Panc1 (cell line): Measurements from ENCODE around the gene CTDP1. TPM values are rescaled to one million over a fixed set of nuclear protein-coding genes. Genes with fewer than 3 reads are reported as not detected.

ENCODE experiments used
- ATAC-seq: fragments of 200-7000 bp; cut with Tn5 transposase; 2 replicates; pipeline ENCODE4 v1.9.1; 2020; ENCODE audit warnings: mild to moderate bottlenecking, moderate library complexity
- BruUV-seq: library from RNA; stranded (reverse); fragments of 400-500 nt; replicated peaks from 2 replicates; lab custom pipeline; 2021; lab: Mats Ljungman, UMichigan
- CTCF ChIA-PET: fragments of 300-600 bp; sonication (Branson Sonifier 250); formaldehyde crosslinking; loops from one replicate; lab custom pipeline; 2022; ENCODE audit warnings: antibody characterized with exemption; lab: Charles Lee
- POLR2A ChIA-PET: fragments of 300-600 bp; sonication (Branson Sonifier 250); formaldehyde crosslinking; loops from one replicate; lab custom pipeline; 2022; ENCODE audit warnings: antibody characterized with exemption; lab: Charles Lee
- DNase-seq: peaks from one replicate; pipeline ENCODE4 v3.0.0-alpha.2; 2010; ENCODE audit warnings: low read depth, low spot score
- H3K27ac ChIP-seq: 2 replicates; pipeline ENCODE4 v1.5.1; 2011; ENCODE audit warnings: mild to moderate bottlenecking, low read length, inconsistent platforms
- H3K27me3 ChIP-seq: fragments of 200-500 bp; sonication (Bioruptor generic); 2 replicates; pipeline ENCODE4 v1.6.0; 2014; ENCODE audit warnings: low read length, inconsistent platforms; ENCODE audit not compliant: control insufficient read depth, insufficient read depth
- H3K36me3 ChIP-seq: fragments of 200-500 bp; sonication (Bioruptor generic); 2 replicates; pipeline ENCODE4 v1.5.1; 2014; ENCODE audit warnings: inconsistent platforms, mild to moderate bottlenecking, low read length, moderate library complexity; ENCODE audit not compliant: control insufficient read depth, insufficient read depth
- H3K4me1 ChIP-seq: 2 replicates; pipeline ENCODE4 v1.5.1; 2011; ENCODE audit warnings: inconsistent platforms, mild to moderate bottlenecking, low read length, moderate library complexity; ENCODE audit not compliant: control insufficient read depth, insufficient read depth
- H3K4me3 ChIP-seq, 2 experiments: 2 replicates each; pipeline ENCODE4 v1.5.1; 2011 to 2012; ENCODE audit warnings: low read depth in 2 of 2, low read length in 2 of 2, mild to moderate bottlenecking in 2 of 2, inconsistent platforms in 1 of 2, moderate library complexity in 1 of 2
- H3K9me3 ChIP-seq: fragments of 200-500 bp; sonication (Bioruptor generic); 2 replicates; pipeline ENCODE4 v1.5.1; 2014; ENCODE audit warnings: low read depth, mild to moderate bottlenecking, inconsistent platforms, low read length, moderate library complexity; ENCODE audit not compliant: control insufficient read depth, insufficient read depth
- POLR2AphosphoS5 ChIP-seq: IDR thresholded peaks from 2 replicates; pipeline ENCODE4 v1.6.1; 2012; ENCODE audit warnings: mild to moderate bottlenecking, low read depth, low read length, moderate library complexity
- SIN3A ChIP-seq: IDR thresholded peaks from 2 replicates; pipeline ENCODE4 v1.6.1; 2012; ENCODE audit warnings: low read depth, mild to moderate bottlenecking, low read length, moderate library complexity, borderline replicate concordance; ENCODE audit not compliant: insufficient read depth
- TCF7L2 ChIP-seq: IDR thresholded peaks from 2 replicates; pipeline ENCODE4 v1.6.1; 2011; ENCODE audit warnings: mild to moderate bottlenecking, low read depth, low read length, inconsistent platforms
- in situ Hi-C: cut with HindIII; loops from 2 replicates; pipeline ENCODE4 v1.10.0; 2016; ENCODE audit warnings: low sequenced_read_pairs, low pct_unique_long_range_greater_than_20kb
- intact Hi-C: fragments of 100-400 bp; cut with micrococcal nuclease; formaldehyde crosslinking; loops from one replicate; pipeline ENCODE4 v1.10.0; 2022; ENCODE audit not compliant: unreplicated experiment
- total RNA-seq: library from RNA; stranded (reverse); gene quantifications from one replicate; pipeline ENCODE4 v1.2.1, GENCODE V29; 2021; ENCODE audit not compliant: unreplicated experiment
- TF ChIP-seq, protein P1 (sequence below), 2 experiments: IDR thresholded peaks; 2 replicates each; pipeline ENCODE4 v1.6.1; 2011 to 2012; ENCODE audit warnings: low read depth in 2 of 2, control low read depth in 1 of 2, low read length in 1 of 2, mild to moderate bottlenecking in 1 of 2, moderate library complexity in 1 of 2; ENCODE audit not compliant: insufficient read depth in 1 of 2
- TF ChIP-seq, protein P2 (sequence below): fragments of 450-650 bp; IDR thresholded peaks from 2 replicates; pipeline ENCODE4 v1.5.1; 2017; ENCODE audit warnings: mild to moderate bottlenecking

The CTDP1 gene
- total RNA-seq, 1 experiment from 2014 or later = 52.8 TPM

DNA sequence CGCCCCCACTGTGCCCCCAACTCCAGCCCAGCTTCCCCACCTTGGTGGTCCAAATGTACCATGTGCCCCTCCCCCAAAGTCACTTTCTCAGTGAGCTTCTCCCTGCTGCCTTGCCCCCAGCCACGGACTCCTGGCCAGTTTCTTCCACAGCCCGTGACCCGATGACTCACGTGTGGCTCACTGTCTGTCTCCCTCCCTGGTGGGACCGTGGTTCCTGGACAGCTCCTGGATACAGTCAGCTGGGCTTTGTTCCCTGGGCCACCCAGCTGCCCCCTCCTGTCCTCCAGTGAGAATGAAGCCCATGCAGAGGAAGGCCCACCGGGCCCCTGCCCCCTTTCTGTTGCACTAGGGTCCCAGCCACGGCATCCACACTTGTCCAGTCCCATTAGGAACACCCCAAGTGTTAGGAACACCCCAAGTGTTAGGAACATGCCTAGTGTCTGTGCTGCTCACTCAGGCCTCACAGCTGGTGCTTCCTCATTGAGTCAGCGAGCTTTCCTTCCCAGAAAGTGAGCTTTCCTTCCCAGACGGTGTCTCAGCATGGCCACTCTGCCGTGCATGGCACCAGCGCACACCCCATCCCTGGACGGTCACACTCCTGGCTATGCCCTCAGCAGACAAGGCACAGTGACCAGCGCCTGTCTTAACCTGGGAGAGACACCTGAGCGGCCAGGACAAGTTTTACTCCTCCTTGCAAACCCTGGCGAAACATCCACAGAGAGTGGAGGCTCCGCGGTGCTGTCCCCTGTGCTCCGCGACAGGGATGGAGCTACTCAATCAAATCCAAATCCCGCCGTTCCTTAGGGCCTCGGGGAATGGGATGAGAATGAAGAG is 44.8 kb upstream of the CTDP1 start:
- in situ Hi-C loops = no loop called here
- Histone ChIP-seq H3K4me1 (no peaks in the 10 kb centered on the region), H3K9me3 (no peaks in the 10 kb centered on the region), H3K36me3 (no peaks in the 10 kb centered on the region), H3K27ac (no peak overlapping the region), H3K4me3 (no peak overlapping the region), H3K27me3 (no peaks in the 10 kb centered on the region)
- no TSS peak for BruUV-seq
- ChIA-PET CTCF (no interaction called here), POLR2A (no interaction called here)
- no peak for TF ChIP-seq TCF7L2
- TF ChIP-seq, protein P1, sequence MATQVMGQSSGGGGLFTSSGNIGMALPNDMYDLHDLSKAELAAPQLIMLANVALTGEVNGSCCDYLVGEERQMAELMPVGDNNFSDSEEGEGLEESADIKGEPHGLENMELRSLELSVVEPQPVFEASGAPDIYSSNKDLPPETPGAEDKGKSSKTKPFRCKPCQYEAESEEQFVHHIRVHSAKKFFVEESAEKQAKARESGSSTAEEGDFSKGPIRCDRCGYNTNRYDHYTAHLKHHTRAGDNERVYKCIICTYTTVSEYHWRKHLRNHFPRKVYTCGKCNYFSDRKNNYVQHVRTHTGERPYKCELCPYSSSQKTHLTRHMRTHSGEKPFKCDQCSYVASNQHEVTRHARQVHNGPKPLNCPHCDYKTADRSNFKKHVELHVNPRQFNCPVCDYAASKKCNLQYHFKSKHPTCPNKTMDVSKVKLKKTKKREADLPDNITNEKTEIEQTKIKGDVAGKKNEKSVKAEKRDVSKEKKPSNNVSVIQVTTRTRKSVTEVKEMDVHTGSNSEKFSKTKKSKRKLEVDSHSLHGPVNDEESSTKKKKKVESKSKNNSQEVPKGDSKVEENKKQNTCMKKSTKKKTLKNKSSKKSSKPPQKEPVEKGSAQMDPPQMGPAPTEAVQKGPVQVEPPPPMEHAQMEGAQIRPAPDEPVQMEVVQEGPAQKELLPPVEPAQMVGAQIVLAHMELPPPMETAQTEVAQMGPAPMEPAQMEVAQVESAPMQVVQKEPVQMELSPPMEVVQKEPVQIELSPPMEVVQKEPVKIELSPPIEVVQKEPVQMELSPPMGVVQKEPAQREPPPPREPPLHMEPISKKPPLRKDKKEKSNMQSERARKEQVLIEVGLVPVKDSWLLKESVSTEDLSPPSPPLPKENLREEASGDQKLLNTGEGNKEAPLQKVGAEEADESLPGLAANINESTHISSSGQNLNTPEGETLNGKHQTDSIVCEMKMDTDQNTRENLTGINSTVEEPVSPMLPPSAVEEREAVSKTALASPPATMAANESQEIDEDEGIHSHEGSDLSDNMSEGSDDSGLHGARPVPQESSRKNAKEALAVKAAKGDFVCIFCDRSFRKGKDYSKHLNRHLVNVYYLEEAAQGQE (IDR thresholded peaks at IDR 0.05; ENCODE audit: insufficient read depth in 1 of 2, low read depth in 2 of 2, low read length in 1 of 2) = no peak
- TF ChIP-seq, protein P2, sequence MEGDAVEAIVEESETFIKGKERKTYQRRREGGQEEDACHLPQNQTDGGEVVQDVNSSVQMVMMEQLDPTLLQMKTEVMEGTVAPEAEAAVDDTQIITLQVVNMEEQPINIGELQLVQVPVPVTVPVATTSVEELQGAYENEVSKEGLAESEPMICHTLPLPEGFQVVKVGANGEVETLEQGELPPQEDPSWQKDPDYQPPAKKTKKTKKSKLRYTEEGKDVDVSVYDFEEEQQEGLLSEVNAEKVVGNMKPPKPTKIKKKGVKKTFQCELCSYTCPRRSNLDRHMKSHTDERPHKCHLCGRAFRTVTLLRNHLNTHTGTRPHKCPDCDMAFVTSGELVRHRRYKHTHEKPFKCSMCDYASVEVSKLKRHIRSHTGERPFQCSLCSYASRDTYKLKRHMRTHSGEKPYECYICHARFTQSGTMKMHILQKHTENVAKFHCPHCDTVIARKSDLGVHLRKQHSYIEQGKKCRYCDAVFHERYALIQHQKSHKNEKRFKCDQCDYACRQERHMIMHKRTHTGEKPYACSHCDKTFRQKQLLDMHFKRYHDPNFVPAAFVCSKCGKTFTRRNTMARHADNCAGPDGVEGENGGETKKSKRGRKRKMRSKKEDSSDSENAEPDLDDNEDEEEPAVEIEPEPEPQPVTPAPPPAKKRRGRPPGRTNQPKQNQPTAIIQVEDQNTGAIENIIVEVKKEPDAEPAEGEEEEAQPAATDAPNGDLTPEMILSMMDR = no peak
- TF ChIP-seq POLR2AphosphoS5 = no peak
- TF ChIP-seq SIN3A = no peak
- intact Hi-C loops = no loop called here
- DNase-seq (no peak), ATAC-seq (no peak)

DNA sequence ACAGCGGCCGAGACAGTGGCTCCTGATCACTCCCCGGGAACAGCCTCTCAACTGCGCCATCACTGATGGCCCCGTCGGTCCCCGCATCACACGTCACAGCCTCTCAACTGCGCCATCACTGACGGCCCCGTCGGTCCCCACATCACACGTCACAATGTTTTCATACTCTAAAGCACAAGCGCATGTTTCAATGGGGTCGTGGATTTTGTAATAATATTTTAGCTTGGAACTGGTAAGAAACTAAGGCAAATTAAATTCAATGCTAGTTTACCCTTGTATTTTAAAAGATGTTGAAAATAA is 44.2 kb upstream of the CTDP1 start:
- Histone ChIP-seq H3K4me1 (no peaks in the 10 kb centered on the region), H3K27ac (no peak overlapping the region), H3K27me3 (no peaks in the 10 kb centered on the region), H3K36me3 (no peaks in the 10 kb centered on the region), H3K9me3 (no peaks in the 10 kb centered on the region), H3K4me3 (no peak overlapping the region)
- DNase-seq (no peak), ATAC-seq (no peak)
- TF ChIP-seq, protein P2 = no peak
- TF ChIP-seq SIN3A (no peak), TCF7L2 (no peak), POLR2AphosphoS5 (no peak)
- TF ChIP-seq, protein P1 (IDR thresholded peaks at IDR 0.05; ENCODE audit: insufficient read depth in 1 of 2, low read depth in 2 of 2, low read length in 1 of 2) = no peak
- POLR2A ChIA-PET = no interaction called here
- no TSS peak for BruUV-seq
- CTCF ChIA-PET = no interaction called here
- intact Hi-C loops = no loop called here
- in situ Hi-C loops = no loop called here
